H9 (cell line): ENCODE data around the gene NDST1. TPM values are rescaled to one million over a fixed set of nuclear protein-coding genes. Genes with fewer than 3 reads are reported as not detected.

ENCODE experiments used
- DNase-seq: peaks from one replicate; pipeline ENCODE4 v3.0.0-alpha.2; 2017
- H2AFZ ChIP-seq: one replicate; pipeline ENCODE4 v1.6.1; 2013; ENCODE audit warnings: mild to moderate bottlenecking, low read length, control low read depth, moderate library complexity
- H2AK5ac ChIP-seq: 2 replicates; pipeline ENCODE4 v1.6.1; 2013; ENCODE audit warnings: low read length, control low read depth, mixed read lengths; ENCODE audit not compliant: insufficient read length
- H2BK120ac ChIP-seq: one replicate; pipeline ENCODE4 v1.6.1; 2013; ENCODE audit warnings: low read depth, mild to moderate bottlenecking, low read length, control low read depth, inconsistent platforms; ENCODE audit not compliant: poor library complexity, severe bottlenecking
- H2BK12ac ChIP-seq: 2 replicates; pipeline ENCODE4 v1.6.1; 2013; ENCODE audit warnings: low read length, control low read depth, mixed read lengths, low read depth; ENCODE audit not compliant: insufficient read length
- H2BK15ac ChIP-seq: 2 replicates; pipeline ENCODE4 v1.6.1; 2013; ENCODE audit warnings: low read depth, low read length, control low read depth
- H2BK20ac ChIP-seq: one replicate; pipeline ENCODE4 v1.6.1; 2013; ENCODE audit warnings: low read depth, mild to moderate bottlenecking, low read length, control low read depth, inconsistent platforms; ENCODE audit not compliant: poor library complexity, severe bottlenecking
- H2BK5ac ChIP-seq: 2 replicates; pipeline ENCODE4 v1.6.1; 2013; ENCODE audit warnings: low read length, control low read depth, mixed read lengths; ENCODE audit not compliant: insufficient read length
- H3K14ac ChIP-seq: 2 replicates; pipeline ENCODE4 v1.6.1; 2013; ENCODE audit warnings: low read length, control low read depth; ENCODE audit not compliant: insufficient read depth
- H3K18ac ChIP-seq: 2 replicates; pipeline ENCODE4 v1.6.1; 2013; ENCODE audit warnings: low read depth, mild to moderate bottlenecking, mixed read lengths, low read length, control low read depth; ENCODE audit not compliant: insufficient read length
- H3K23ac ChIP-seq: 2 replicates; pipeline ENCODE4 v1.6.1; 2013; ENCODE audit warnings: low read length, control low read depth, mixed read lengths, low read depth; ENCODE audit not compliant: insufficient read length
- H3K23me2 ChIP-seq: 2 replicates; pipeline ENCODE4 v1.6.1; 2013; ENCODE audit warnings: low read depth, mild to moderate bottlenecking, mixed read lengths, low read length, control low read depth; ENCODE audit not compliant: insufficient read length, poor library complexity, severe bottlenecking
- H3K27ac ChIP-seq: 2 replicates; pipeline ENCODE4 v1.5.1; 2013; ENCODE audit warnings: low read length, control low read depth, mixed read lengths, low read depth; ENCODE audit not compliant: insufficient read length
- H3K27me3 ChIP-seq: 2 replicates; pipeline ENCODE4 v1.6.1; 2013; ENCODE audit warnings: low read length, control low read depth, inconsistent platforms; ENCODE audit not compliant: insufficient read depth
- H3K4ac ChIP-seq: 2 replicates; pipeline ENCODE4 v1.6.1; 2013; ENCODE audit warnings: low read depth, mild to moderate bottlenecking, control low read depth, inconsistent platforms, low read length, moderate library complexity
- H3K4me1 ChIP-seq: 2 replicates; pipeline ENCODE4 v1.6.1; 2013; ENCODE audit warnings: low read length, control low read depth, inconsistent platforms; ENCODE audit not compliant: insufficient read depth
- H3K4me2 ChIP-seq: 2 replicates; pipeline ENCODE4 v1.6.1; 2013; ENCODE audit warnings: low read length, control low read depth, mixed read lengths; ENCODE audit not compliant: insufficient read length, insufficient read depth
- H3K56ac ChIP-seq: 2 replicates; pipeline ENCODE4 v1.6.1; 2013; ENCODE audit warnings: low read depth, mild to moderate bottlenecking, mixed read lengths, low read length, control low read depth; ENCODE audit not compliant: insufficient read length
- H3K79me1 ChIP-seq: 2 replicates; pipeline ENCODE4 v1.6.1; 2013; ENCODE audit warnings: low read depth, mild to moderate bottlenecking, moderate library complexity, low read length, control low read depth, inconsistent platforms; ENCODE audit not compliant: insufficient read depth, poor library complexity, severe bottlenecking
- H3K79me2 ChIP-seq: 2 replicates; pipeline ENCODE4 v1.6.1; 2013; ENCODE audit warnings: low read length, control low read depth, inconsistent platforms; ENCODE audit not compliant: insufficient read depth
- H3K9ac ChIP-seq: 2 replicates; pipeline ENCODE4 v1.6.1; 2013; ENCODE audit warnings: low read length, control low read depth, mixed read lengths; ENCODE audit not compliant: insufficient read length; ENCODE audit errors: extremely low read depth
- H3K9me3 ChIP-seq: one replicate; pipeline ENCODE4 v1.6.1; 2013; ENCODE audit warnings: low read depth, low read length, inconsistent platforms; ENCODE audit not compliant: control insufficient read depth
- H3T11ph ChIP-seq: one replicate; pipeline ENCODE4 v1.6.1; 2013; ENCODE audit warnings: mild to moderate bottlenecking, low read length, control low read depth, inconsistent platforms
- H4K20me1 ChIP-seq: one replicate; pipeline ENCODE4 v1.6.1; 2013; ENCODE audit not compliant: control insufficient read depth, insufficient read length, insufficient read depth
- H4K5ac ChIP-seq: 2 replicates; pipeline ENCODE4 v1.6.1; 2013; ENCODE audit warnings: low read depth, mild to moderate bottlenecking, mixed read lengths, low read length, control low read depth; ENCODE audit not compliant: insufficient read length
- H4K8ac ChIP-seq: replicated peaks from 2 replicates; pipeline ENCODE4 v1.6.1; 2013; ENCODE audit warnings: low read length, control low read depth, mixed read lengths, low read depth; ENCODE audit not compliant: insufficient read length
- H4K91ac ChIP-seq: 2 replicates; pipeline ENCODE4 v1.6.1; 2013; ENCODE audit warnings: low read depth, mild to moderate bottlenecking, moderate library complexity, mixed read lengths, low read length, control low read depth; ENCODE audit not compliant: insufficient read length
- H3K27ac Mint-ChIP-seq, 3 experiments: 2 replicates in 2 of 3; 3 replicates in 1 of 3; pipeline ENCODE4 v1.8.0; 2020 to 2021; ENCODE audit warnings: mixed read lengths in 3 of 3, mild to moderate bottlenecking in 1 of 3, moderate library complexity in 1 of 3
- H3K27me3 Mint-ChIP-seq: 2 replicates; pipeline ENCODE4 v1.8.0; 2021; ENCODE audit warnings: low read depth, mild to moderate bottlenecking, moderate library complexity, mixed read lengths
- H3K36me3 Mint-ChIP-seq, 3 experiments: 2 replicates in 2 of 3; 3 replicates in 1 of 3; pipeline ENCODE4 v1.8.0; 2020 to 2021; ENCODE audit warnings: low read depth in 3 of 3, mixed read lengths in 3 of 3; ENCODE audit not compliant: insufficient read depth in 1 of 3
- H3K4me1 Mint-ChIP-seq, 2 experiments: 2 replicates each; pipeline ENCODE4 v1.8.0; 2020; ENCODE audit warnings: mixed read lengths in 2 of 2
- H3K4me3 Mint-ChIP-seq, 2 experiments: 2 replicates in 1 of 2; 3 replicates in 1 of 2; pipeline ENCODE4 v1.8.0; 2020 to 2021; ENCODE audit warnings: mild to moderate bottlenecking in 2 of 2, mixed read lengths in 2 of 2, moderate library complexity in 1 of 2
- H3K9me3 Mint-ChIP-seq, 2 experiments: 2 replicates in 1 of 2; 3 replicates in 1 of 2; pipeline ENCODE4 v1.8.0; 2020; ENCODE audit warnings: mild to moderate bottlenecking in 2 of 2, mixed read lengths in 2 of 2, moderate library complexity in 1 of 2
- WGBS: extraction: QIAGEN DNeasy Blood & Tissue Kit; methylation state at CpG from one replicate; pipeline ENCODE4 v1.1.7; 2013; ENCODE audit warnings: missing lambda C conversion rate, low lambda C conversion rate, mixed read lengths; ENCODE audit not compliant: insufficient read length; ENCODE audit errors: extremely low coverage; 5-methylcytosine and 5-hydroxymethylcytosine counted together
- total RNA-seq: library from RNA; stranded (reverse); gene quantifications from 2 replicates; pipeline ENCODE4 v1.2.1, GENCODE V29; 2021
- TF ChIP-seq, protein P1 (sequence below): fragments of 200-600 bp; sonication (generic); conservative IDR thresholded peaks from 3 replicates; pipeline ENCODE4 v1.8.0; 2021; ENCODE audit warnings: antibody characterized with exemption, mild to moderate bottlenecking

Gene NDST1
- total RNA-seq, 1 experiment from 2014 or later: 65.5 TPM

DNA sequence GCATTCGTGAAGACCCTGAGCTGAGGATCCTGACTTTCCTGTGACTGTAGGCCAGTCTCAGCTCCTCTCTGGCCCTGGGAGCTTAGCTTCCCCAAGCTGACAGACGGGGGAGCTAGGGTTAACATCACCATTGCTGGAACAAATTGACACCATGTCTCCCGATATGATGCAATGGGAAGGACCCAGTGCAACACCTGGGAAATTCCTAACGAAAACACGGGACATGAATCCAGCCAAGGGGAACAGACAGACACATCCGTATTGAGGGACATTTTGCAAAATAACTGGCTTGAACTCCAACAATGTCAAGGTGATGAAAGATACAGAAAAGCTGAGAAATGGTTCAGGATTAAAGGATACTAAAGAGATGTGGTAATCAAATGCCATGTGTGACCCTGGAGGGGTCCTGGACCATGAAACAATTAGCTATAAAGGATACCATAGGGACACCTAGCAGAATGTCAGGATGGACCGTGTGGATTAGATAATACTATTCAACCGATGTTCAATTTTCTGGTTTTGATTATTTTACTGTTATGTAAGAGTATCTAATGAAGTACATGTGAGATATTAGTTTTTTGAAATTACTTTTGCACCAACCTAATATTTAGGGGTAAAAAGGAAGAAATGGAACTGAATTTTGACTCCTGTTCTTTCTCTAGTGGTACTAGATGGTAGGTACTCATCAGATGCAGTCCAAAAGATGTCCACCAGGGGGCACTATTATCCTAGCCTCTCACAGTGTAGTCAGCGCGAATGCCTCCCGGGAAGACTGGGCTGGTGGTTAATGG is 52.7 kb downstream of the NDST1 start:
- Mint-ChIP-seq H3K9me3 (no peaks in the 10 kb centered on the region; a peak in 1 of 5 replicates), H3K27ac (peak overlapping the region; percentile 2 to 87 (median 79); a peak in 4 of 7 replicates), H3K27me3 (no peaks in the 10 kb centered on the region; the same call in 1 of the 2 replicates), H3K36me3 (peaks cover 0 to 13% (median 7%) of the 10 kb centered on the region in 3 experiments; a peak in 4 of 7 replicates), H3K4me3 (no peak overlapping the region), H3K4me1 (peaks cover 13 to 14% of the 10 kb centered on the region in 2 experiments)
- H2AFZ ChIP-seq: no peak overlapping the region
- no peak overlapping the region for H4K8ac ChIP-seq
- no peak overlapping the region for H3K14ac ChIP-seq
- no peak overlapping the region for H3K23ac ChIP-seq
- H3K23me2 ChIP-seq: no peaks in the 10 kb centered on the region
- H4K5ac ChIP-seq: no peak overlapping the region
- no peak overlapping the region for H3K4me2 ChIP-seq
- no peak overlapping the region for H2BK5ac ChIP-seq
- no peak overlapping the region for H2AK5ac ChIP-seq
- no peak overlapping the region for H3K9ac ChIP-seq
- H2BK120ac ChIP-seq: no peak overlapping the region
- no peak overlapping the region for H3K4ac ChIP-seq
- H2BK20ac ChIP-seq: no peak overlapping the region
- WGBS: no CpG with 5 or more reads among the region's 11 CpGs
- H3T11ph ChIP-seq: no peak overlapping the region
- H3K56ac ChIP-seq: no peak overlapping the region
- H3K18ac ChIP-seq: peak overlapping the region; percentile 29
- H3K79me2 ChIP-seq: no peaks in the 10 kb centered on the region
- H4K20me1 ChIP-seq: no peaks in the 10 kb centered on the region
- H3K4me1 ChIP-seq: no peaks in the 10 kb centered on the region
- no peaks in the 10 kb centered on the region for H3K9me3 ChIP-seq
- TF ChIP-seq, protein P1, sequence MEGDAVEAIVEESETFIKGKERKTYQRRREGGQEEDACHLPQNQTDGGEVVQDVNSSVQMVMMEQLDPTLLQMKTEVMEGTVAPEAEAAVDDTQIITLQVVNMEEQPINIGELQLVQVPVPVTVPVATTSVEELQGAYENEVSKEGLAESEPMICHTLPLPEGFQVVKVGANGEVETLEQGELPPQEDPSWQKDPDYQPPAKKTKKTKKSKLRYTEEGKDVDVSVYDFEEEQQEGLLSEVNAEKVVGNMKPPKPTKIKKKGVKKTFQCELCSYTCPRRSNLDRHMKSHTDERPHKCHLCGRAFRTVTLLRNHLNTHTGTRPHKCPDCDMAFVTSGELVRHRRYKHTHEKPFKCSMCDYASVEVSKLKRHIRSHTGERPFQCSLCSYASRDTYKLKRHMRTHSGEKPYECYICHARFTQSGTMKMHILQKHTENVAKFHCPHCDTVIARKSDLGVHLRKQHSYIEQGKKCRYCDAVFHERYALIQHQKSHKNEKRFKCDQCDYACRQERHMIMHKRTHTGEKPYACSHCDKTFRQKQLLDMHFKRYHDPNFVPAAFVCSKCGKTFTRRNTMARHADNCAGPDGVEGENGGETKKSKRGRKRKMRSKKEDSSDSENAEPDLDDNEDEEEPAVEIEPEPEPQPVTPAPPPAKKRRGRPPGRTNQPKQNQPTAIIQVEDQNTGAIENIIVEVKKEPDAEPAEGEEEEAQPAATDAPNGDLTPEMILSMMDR: peak; percentile 92
- H3K27me3 ChIP-seq: no peaks in the 10 kb centered on the region
- no peak overlapping the region for H2BK15ac ChIP-seq
- no peaks in the 10 kb centered on the region for H3K79me1 ChIP-seq
- peak; percentile 80 for DNase-seq
- no peak overlapping the region for H4K91ac ChIP-seq
- H3K27ac ChIP-seq: no peak overlapping the region
- no peak overlapping the region for H2BK12ac ChIP-seq
